HCT116 (cell line): ENCODE data around the gene SPTBN4. TPM values are rescaled to one million over a fixed set of nuclear protein-coding genes. Genes with fewer than 3 reads are reported as not detected.
A peak's percentile ranks its signal among the peaks of the same experiment; 100 is the strongest.

Experiments used
- ATAC-seq: fragments of 200-7000 bp; cut with Tn5 transposase; 2 replicates; pipeline ENCODE4 v1.9.1; 2020; ENCODE audit warnings: mild to moderate bottlenecking, moderate library complexity
- BruUV-seq: library from RNA; stranded (reverse); fragments of 400-500 nt; replicated peaks from 2 replicates; lab custom pipeline; 2021; lab: Mats Ljungman, UMichigan
- CTCF ChIA-PET: fragments of 300-600 bp; sonication (Branson Sonifier 250); formaldehyde crosslinking; loops from one replicate; lab custom pipeline; 2021; ENCODE audit warnings: antibody characterized with exemption; lab: Charles Lee
- POLR2A ChIA-PET: fragments of 300-600, 350-600 bp; sonication (Branson Sonifier 250); formaldehyde crosslinking; loops from one replicate; lab custom pipeline; 2021; ENCODE audit warnings: antibody characterized with exemption; lab: Charles Lee
- RAD21 ChIA-PET, 2 experiments: fragments of 300-600 bp; sonication (Branson Sonifier 250); formaldehyde crosslinking; loops; one replicate each; lab custom pipeline; 2023; ENCODE audit warnings: low total read pairs in 2 of 2; ENCODE audit not compliant: uncharacterized antibody in 2 of 2, unreplicated experiment in 2 of 2, low non-redundant PET in 1 of 2; lab: Charles Lee
- DNase-seq: peaks from one replicate; pipeline ENCODE4 v3.0.0-alpha.2; 2010; ENCODE audit warnings: low read depth, low spot score
- H2AFZ ChIP-seq: fragments of 200-600 bp; shearing (Covaris generic), sonication (generic); 2 replicates; pipeline ENCODE4 v1.6.1; 2017; ENCODE audit warnings: low read depth, mixed run types, mixed read lengths, antibody characterized with exemption, low read length; ENCODE audit not compliant: poor library complexity, severe bottlenecking
- H3K27ac ChIP-seq: 2 replicates; pipeline ENCODE4 v1.5.1; 2012; ENCODE audit warnings: low read depth, low read length
- H3K27me3 ChIP-seq: fragments of 200-600 bp; sonication (generic); 2 replicates; pipeline ENCODE4 v1.6.1; 2016; ENCODE audit warnings: mixed run types, low read length, mixed read lengths; ENCODE audit not compliant: insufficient read depth
- H3K36me3 ChIP-seq, 2 experiments: fragments of 200-500 bp in 1 of 2; fragments of 200-600 bp in 1 of 2; sonication (Bioruptor generic) in 1 of 2; sonication (generic) in 1 of 2; 2 replicates each; pipeline versions ENCODE4 v1.5.1 to v1.6.1; 2014 to 2016; ENCODE audit warnings: low read length in 2 of 2, inconsistent platforms in 1 of 2, mixed read lengths in 1 of 2, mixed run types in 1 of 2; ENCODE audit not compliant: insufficient read depth in 2 of 2, control insufficient read depth in 1 of 2
- H3K4me1 ChIP-seq, 2 experiments: fragments of 200-600 bp in 1 of 2; sonication (generic) in 1 of 2; 2 replicates each; pipeline versions ENCODE4 v1.5.1 to v1.6.1; 2012 to 2017; ENCODE audit warnings: low read length in 2 of 2, inconsistent platforms in 1 of 2, mild to moderate bottlenecking in 1 of 2, mixed read lengths in 1 of 2, mixed run types in 1 of 2, moderate library complexity in 1 of 2; ENCODE audit not compliant: insufficient read depth in 2 of 2, control insufficient read depth in 1 of 2
- H3K4me2 ChIP-seq: fragments of 200-600 bp; sonication (generic); 2 replicates; pipeline ENCODE4 v1.6.1; 2017; ENCODE audit warnings: mixed run types, low read length, mixed read lengths
- H3K4me3 ChIP-seq, 2 experiments: fragments of 200-600 bp in 1 of 2; sonication (generic) in 1 of 2; replicated peaks in 1 of 2; 2 replicates each; pipeline ENCODE4 v1.5.1; 2011 to 2016; ENCODE audit warnings: low read length in 2 of 2, control low read depth in 1 of 2, low read depth in 1 of 2, mild to moderate bottlenecking in 1 of 2, mixed read lengths in 1 of 2, mixed run types in 1 of 2
- H3K79me2 ChIP-seq: fragments of 200-600 bp; sonication (generic); 2 replicates; pipeline ENCODE4 v1.6.1; 2017; ENCODE audit warnings: mild to moderate bottlenecking, mixed run types, low read length, moderate library complexity, mixed read lengths; ENCODE audit not compliant: insufficient read depth
- H3K9ac ChIP-seq: fragments of 200-600 bp; sonication (generic); 2 replicates; pipeline ENCODE4 v1.6.1; 2016; ENCODE audit warnings: low read length, mixed read lengths
- H3K9me2 ChIP-seq: fragments of 200-600 bp; sonication (generic), shearing (Covaris generic); 2 replicates; pipeline ENCODE4 v1.6.1; 2017; ENCODE audit warnings: mixed run types, mild to moderate bottlenecking, moderate library complexity; ENCODE audit not compliant: insufficient read depth
- H3K9me3 ChIP-seq, 2 experiments: fragments of 200-500 bp in 1 of 2; fragments of 200-600 bp in 1 of 2; sonication (Bioruptor generic) in 1 of 2; sonication (generic) in 1 of 2; 2 replicates each; pipeline ENCODE4 v1.6.1; 2014 to 2017; ENCODE audit warnings: low read length in 2 of 2, mixed read lengths in 2 of 2, inconsistent platforms in 1 of 2, low read depth in 1 of 2, mild to moderate bottlenecking in 1 of 2, mixed run types in 1 of 2, moderate library complexity in 1 of 2; ENCODE audit not compliant: control insufficient read depth in 1 of 2, insufficient read depth in 1 of 2
- H4K20me1 ChIP-seq: fragments of 200-600 bp; sonication (generic), shearing (Covaris generic); 2 replicates; pipeline ENCODE4 v1.6.1; 2017; ENCODE audit warnings: mixed run types, mild to moderate bottlenecking, moderate library complexity; ENCODE audit not compliant: insufficient read depth
- ATF3 ChIP-seq: IDR thresholded peaks from 2 replicates; pipeline ENCODE4 v1.6.1; 2012
- CBX3 ChIP-seq: IDR thresholded peaks from 2 replicates; pipeline ENCODE4 v1.6.1; 2012; ENCODE audit warnings: low read depth
- CEBPB ChIP-seq: IDR thresholded peaks from 2 replicates; pipeline ENCODE4 v1.6.1; 2012; ENCODE audit warnings: low read depth
- CTCF ChIP-seq, 3 experiments: fragments of 200-600 bp in 1 of 3; sonication (generic) in 1 of 3; IDR thresholded peaks in 2 of 3; conservative IDR thresholded peaks in 1 of 3; 2 replicates each; pipeline ENCODE4 v1.5.1; 2012 to 2017; ENCODE audit warnings: low read depth in 2 of 3, low read length in 2 of 3, antibody characterized with exemption in 1 of 3, borderline replicate concordance in 1 of 3, control low read depth in 1 of 3, mild to moderate bottlenecking in 1 of 3, mixed read lengths in 1 of 3, mixed run types in 1 of 3, moderate library complexity in 1 of 3; ENCODE audit not compliant: insufficient read depth in 1 of 3
- EGR1 ChIP-seq: IDR thresholded peaks from 2 replicates; pipeline ENCODE4 v1.6.1; 2012; ENCODE audit warnings: low read depth
- ELF1 ChIP-seq: IDR thresholded peaks from 2 replicates; pipeline ENCODE4 v1.6.1; 2012; ENCODE audit warnings: low read depth, borderline replicate concordance
- EZH2 ChIP-seq: fragments of 200-600 bp; sonication (generic); IDR thresholded peaks from 2 replicates; pipeline ENCODE4 v1.6.1; 2017; ENCODE audit warnings: antibody characterized with exemption, mixed run types
- EZH2phosphoT487 ChIP-seq: fragments of 200-600 bp; IDR thresholded peaks from 2 replicates; pipeline ENCODE4 v1.6.1; 2018; ENCODE audit warnings: antibody characterized with exemption, borderline replicate concordance
- FOSL1 ChIP-seq: IDR thresholded peaks from 2 replicates; pipeline ENCODE4 v1.6.1; 2012; ENCODE audit warnings: low read depth
- JUND ChIP-seq: IDR thresholded peaks from 2 replicates; pipeline ENCODE4 v1.6.1; 2012
- MAX ChIP-seq: IDR thresholded peaks from 2 replicates; pipeline ENCODE4 v1.6.1; 2012
- POLR2A ChIP-seq: IDR thresholded peaks from 2 replicates; pipeline ENCODE4 v1.7.0; 2011; ENCODE audit warnings: borderline replicate concordance; ENCODE audit not compliant: insufficient read depth, insufficient read length; ENCODE audit errors: extremely low read depth
- POLR2AphosphoS5 ChIP-seq: IDR thresholded peaks from 2 replicates; pipeline ENCODE4 v1.6.1; 2011; ENCODE audit warnings: mild to moderate bottlenecking, low read depth, low read length, moderate library complexity
- RAD21 ChIP-seq: IDR thresholded peaks from 2 replicates; pipeline ENCODE4 v1.6.1; 2012; ENCODE audit warnings: low read depth, mild to moderate bottlenecking
- SIN3A ChIP-seq: IDR thresholded peaks from 2 replicates; pipeline ENCODE4 v1.6.1; 2012; ENCODE audit warnings: low read depth
- SP1 ChIP-seq: IDR thresholded peaks from 2 replicates; pipeline ENCODE4 v1.6.1; 2012; ENCODE audit warnings: low read depth
- SRF ChIP-seq: IDR thresholded peaks from 2 replicates; pipeline ENCODE4 v1.6.1; 2012; ENCODE audit warnings: low read depth
- TCF7L2 ChIP-seq: IDR thresholded peaks from 2 replicates; pipeline ENCODE4 v1.7.0; 2011; ENCODE audit warnings: borderline replicate concordance, inconsistent platforms; ENCODE audit not compliant: insufficient read depth, insufficient read length; ENCODE audit errors: extremely low read depth
- YY1 ChIP-seq: IDR thresholded peaks from 2 replicates; pipeline ENCODE4 v1.6.1; 2011; ENCODE audit warnings: low read length, low read depth, moderate library complexity, mild to moderate bottlenecking; ENCODE audit not compliant: insufficient replicate concordance; ENCODE audit errors: extremely low read depth
- ZNF274 ChIP-seq: fragments of 200-500 bp; sonication (Bioruptor generic); IDR thresholded peaks from 2 replicates; pipeline ENCODE4 v1.6.1; 2014; ENCODE audit warnings: mild to moderate bottlenecking, low read depth, low read length, inconsistent platforms
- intact Hi-C: fragments of 100-400 bp; cut with micrococcal nuclease; formaldehyde crosslinking; loops from 2 replicates; pipeline ENCODE4 v1.10.0; 2022
- total RNA-seq: library from RNA; stranded (reverse); gene quantifications from one replicate; pipeline ENCODE4 v1.2.1, GENCODE V29; 2021; ENCODE audit not compliant: unreplicated experiment
- TF ChIP-seq, protein P1 (sequence below): IDR thresholded peaks from 2 replicates; pipeline ENCODE4 v1.6.1; 2011; ENCODE audit warnings: mild to moderate bottlenecking, low read length, moderate library complexity; ENCODE audit not compliant: insufficient replicate concordance; ENCODE audit errors: extremely low read depth

SPTBN4 gene
- total RNA-seq, 1 experiment from 2014 or later: 4.6 TPM

GRCh38 chr19:40605216-40605971 is 138.6 kb downstream of the SPTBN4 start:
- H3K27ac ChIP-seq: peak overlapping the region; percentile 96
- H3K9ac ChIP-seq: peak overlapping the region; percentile 73
- intact Hi-C loops: loop anchor here (10.0 kb wide), 1 partner anchor 461 kb away; no protein-coding TSS in a partner anchor
- POLR2A ChIA-PET: interaction anchor here (0.8 to 4.9 kb wide), 3 partner anchors 9 to 35 kb away, joined by 3 to 55 read pairs (median 5); no protein-coding TSS in a partner anchor
- H4K20me1 ChIP-seq: no peaks in the 10 kb centered on the region
- no peaks in the 10 kb centered on the region for H3K9me2 ChIP-seq
- peak overlapping the region; percentile 48 to 61 for H3K4me3 ChIP-seq
- no peak overlapping the region for H2AFZ ChIP-seq
- CTCF ChIA-PET: interaction anchor here (1.3 to 4.4 kb wide), 2 partner anchors 29 to 64 kb away, joined by 5 to 32 read pairs; no protein-coding TSS in a partner anchor
- peaks cover 9% of the 10 kb centered on the region; the same call in 1 of the 2 replicates for H3K79me2 ChIP-seq
- peaks cover 39 to 95% of the 10 kb centered on the region in 2 experiments for H3K4me1 ChIP-seq
- DNase-seq (peak; percentile 78), ATAC-seq (peak; percentile 42)
- no TSS peak for BruUV-seq
- no peaks in the 10 kb centered on the region for H3K36me3 ChIP-seq
- H3K27me3 ChIP-seq: no peaks in the 10 kb centered on the region
- H3K9me3 ChIP-seq: no peaks in the 10 kb centered on the region
- RAD21 ChIA-PET: interaction anchor here (1.2 to 1.7 kb wide), 2 partner anchors 35 to 65 kb away, joined by 3 read pairs; no protein-coding TSS in a partner anchor
- H3K4me2 ChIP-seq: peak overlapping the region; percentile 93
- TF ChIP-seq JUND (no peak), MAX (no peak), FOSL1 (no peak), EZH2 (no peak), SP1 (no peak), RAD21 (no peak), SIN3A (no peak), ATF3 (no peak), ZNF274 (no peak), SRF (no peak), EGR1 (no peak), CBX3 (no peak), YY1 (peak; percentile 7), TCF7L2 (peak; percentile 11), ELF1 (no peak), EZH2phosphoT487 (no peak), POLR2AphosphoS5 (peak; percentile 44; the same call in 1 of the 2 replicates), CTCF (IDR thresholded peaks at IDR 0.05 in 2 of 3, conservative IDR thresholded peaks at IDR 0.05 in 1 of 3; ENCODE audit: borderline replicate concordance in 1 of 3, insufficient read depth in 1 of 3, low read depth in 2 of 3, low read length in 2 of 3) (no peak; a peak in 1 of 6 replicates), POLR2A (peak; percentile 41), CEBPB (no peak)
- TF ChIP-seq, protein P1, sequence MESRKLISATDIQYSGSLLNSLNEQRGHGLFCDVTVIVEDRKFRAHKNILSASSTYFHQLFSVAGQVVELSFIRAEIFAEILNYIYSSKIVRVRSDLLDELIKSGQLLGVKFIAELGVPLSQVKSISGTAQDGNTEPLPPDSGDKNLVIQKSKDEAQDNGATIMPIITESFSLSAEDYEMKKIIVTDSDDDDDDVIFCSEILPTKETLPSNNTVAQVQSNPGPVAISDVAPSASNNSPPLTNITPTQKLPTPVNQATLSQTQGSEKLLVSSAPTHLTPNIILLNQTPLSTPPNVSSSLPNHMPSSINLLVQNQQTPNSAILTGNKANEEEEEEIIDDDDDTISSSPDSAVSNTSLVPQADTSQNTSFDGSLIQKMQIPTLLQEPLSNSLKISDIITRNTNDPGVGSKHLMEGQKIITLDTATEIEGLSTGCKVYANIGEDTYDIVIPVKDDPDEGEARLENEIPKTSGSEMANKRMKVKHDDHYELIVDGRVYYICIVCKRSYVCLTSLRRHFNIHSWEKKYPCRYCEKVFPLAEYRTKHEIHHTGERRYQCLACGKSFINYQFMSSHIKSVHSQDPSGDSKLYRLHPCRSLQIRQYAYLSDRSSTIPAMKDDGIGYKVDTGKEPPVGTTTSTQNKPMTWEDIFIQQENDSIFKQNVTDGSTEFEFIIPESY: peak; percentile 18
